ENCODE measurements around the gene HCRTR2. TPM values are rescaled to one million over a fixed set of nuclear protein-coding genes. Genes with fewer than 3 reads are reported as not detected.
"Not testable (repeated sequence)": the region's sequence is repeated elsewhere in the genome, so short reads cannot be mapped to it uniquely, and the experiment has no call there.

Gene HCRTR2
- total RNA-seq, 1 experiment from 2014 or later: not detected

GRCh38 chr6:55293116-55293515 lies 118.8 kb downstream of the HCRTR2 start:
- ChIA-PET CTCF (interaction anchor here (0.9 to 2.7 kb wide), 5 partner anchors 10 to 648 kb away, joined by 3 to 10 read pairs (median 3); no protein-coding TSS in a partner anchor), POLR2A (no interaction called here)
- TF ChIP-seq ZNF425 (CRISPR knock-in tag; conservative IDR thresholded peaks at IDR 0.05) (no peak), CREB1 (CRISPR knock-in tag; IDR thresholded peaks at IDR 0.05) (no peak), CTCF (IDR thresholded peaks at IDR 0.05) (peak; percentile 23; the same call in 1 of the 2 replicates), ZBTB21 (CRISPR knock-in tag; IDR thresholded peaks at IDR 0.05; ENCODE audit: borderline replicate concordance) (no peak), JUN (CRISPR knock-in tag; IDR thresholded peaks at IDR 0.05) (no peak), KAT7 (CRISPR knock-in tag; IDR thresholded peaks at IDR 0.05; ENCODE audit: borderline replicate concordance) (no peak)
- Mint-ChIP-seq H3K4me3 (no peak overlapping the region), H3K9me3 (peaks cover 8% of the 10 kb centered on the region), H3K27me3 (ENCODE audit: low read depth) (no peaks in the 10 kb centered on the region), H3K27ac (no peak overlapping the region), H3K36me3 (no peaks in the 10 kb centered on the region), H3K4me1 (no peaks in the 10 kb centered on the region)
- DNase-seq (ENCODE audit: low spot score): no peak
- no peak for ATAC-seq

GRCh38 chr6:55297214-55297613 lies 122.9 kb downstream of the HCRTR2 start:
- ATAC-seq; H3K4me3 Mint-ChIP-seq; CTCF ChIA-PET; H3K27ac Mint-ChIP-seq; H3K4me1 Mint-ChIP-seq; H3K9me3 Mint-ChIP-seq; H3K36me3 Mint-ChIP-seq; DNase-seq (ENCODE audit: low spot score); POLR2A ChIA-PET; H3K27me3 Mint-ChIP-seq (ENCODE audit: low read depth): not testable (repeated sequence)

GRCh38 chr6:55299286-55299985 lies 125.1 kb downstream of the HCRTR2 start:
- Mint-ChIP-seq H3K36me3 (no peaks in the 10 kb centered on the region), H3K9me3 (peaks cover 8% of the 10 kb centered on the region), H3K4me3 (no peak overlapping the region), H3K27ac (no peak overlapping the region), H3K27me3 (ENCODE audit: low read depth) (no peaks in the 10 kb centered on the region), H3K4me1 (no peaks in the 10 kb centered on the region)
- DNase-seq (ENCODE audit: low spot score) (no peak), ATAC-seq (no peak)
- POLR2A ChIA-PET: no interaction called here
- no peak for TF ChIP-seq CDX4 (CRISPR knock-in tag; IDR thresholded peaks at IDR 0.05; ENCODE audit: borderline replicate concordance)
- no peak for TF ChIP-seq ZNF425 (CRISPR knock-in tag; conservative IDR thresholded peaks at IDR 0.05)
- no peak for TF ChIP-seq ZNF512 (CRISPR knock-in tag; IDR thresholded peaks at IDR 0.05; ENCODE audit: borderline replicate concordance)
- no peak for TF ChIP-seq MYBL2 (CRISPR knock-in tag; IDR thresholded peaks at IDR 0.05)
- TF ChIP-seq NFYB (CRISPR knock-in tag; conservative IDR thresholded peaks at IDR 0.05; ENCODE audit: low read depth): no peak
- no peak for TF ChIP-seq ESRRA (CRISPR knock-in tag; IDR thresholded peaks at IDR 0.05; ENCODE audit: borderline replicate concordance)
- TF ChIP-seq IRF2 (CRISPR knock-in tag; IDR thresholded peaks at IDR 0.05; ENCODE audit: borderline replicate concordance, low read depth): no peak
- no peak for TF ChIP-seq RORB (CRISPR knock-in tag; IDR thresholded peaks at IDR 0.05)
- CTCF ChIA-PET: interaction anchor here (1.6 kb wide), 1 partner anchor 12 kb away, joined by 3 read pairs; no protein-coding TSS in a partner anchor
